ENCODE measurements around the gene ACOT7.

The ACOT7 gene

DNA sequence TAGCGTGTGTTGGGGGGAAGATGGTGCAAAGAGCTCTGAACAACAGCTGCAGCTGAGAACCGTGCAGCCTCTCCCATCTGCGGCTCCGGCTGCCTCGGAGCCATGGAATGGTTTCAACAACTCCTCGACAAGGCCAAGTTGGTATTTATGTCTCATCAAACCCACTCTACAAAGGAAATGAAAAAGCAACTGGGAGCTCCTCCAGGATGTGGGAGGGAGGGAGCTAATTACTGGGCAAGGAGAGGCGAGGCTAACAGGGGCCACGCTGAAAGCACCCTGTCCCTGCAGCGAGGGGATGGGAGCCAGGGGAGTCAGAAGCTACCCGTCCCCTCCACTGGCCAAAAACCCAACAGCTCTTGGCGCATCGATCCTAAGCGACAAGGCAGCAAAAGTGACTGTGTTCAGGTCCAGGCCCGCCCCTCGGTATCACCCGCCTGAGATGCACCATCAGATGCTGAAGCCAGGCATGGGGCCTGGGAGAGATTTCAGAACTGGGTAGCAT lies 63.1 kb downstream of the ACOT7 start:
- Histone ChIP-seq H3K27me3 (ENCODE audit: control insufficient read depth, insufficient read depth, low read length) (no peaks in the 10 kb centered on the region), H3K36me3 (ENCODE audit: insufficient read depth, low read length) (peaks cover 23% of the 10 kb centered on the region), H3K9me3 (replicated peaks; ENCODE audit: low read length) (no peaks in the 10 kb centered on the region), H3K4me2 (ENCODE audit: low read length) (peak overlapping the region; percentile 46), H3K4me1 (ENCODE audit: control insufficient read depth, insufficient read depth, low read length) (peaks cover 29% of the 10 kb centered on the region), H3K4me3 (ENCODE audit: low read length) (no peak overlapping the region), H3K9ac (ENCODE audit: low read depth, low read length) (peak overlapping the region; percentile 48)

DNA sequence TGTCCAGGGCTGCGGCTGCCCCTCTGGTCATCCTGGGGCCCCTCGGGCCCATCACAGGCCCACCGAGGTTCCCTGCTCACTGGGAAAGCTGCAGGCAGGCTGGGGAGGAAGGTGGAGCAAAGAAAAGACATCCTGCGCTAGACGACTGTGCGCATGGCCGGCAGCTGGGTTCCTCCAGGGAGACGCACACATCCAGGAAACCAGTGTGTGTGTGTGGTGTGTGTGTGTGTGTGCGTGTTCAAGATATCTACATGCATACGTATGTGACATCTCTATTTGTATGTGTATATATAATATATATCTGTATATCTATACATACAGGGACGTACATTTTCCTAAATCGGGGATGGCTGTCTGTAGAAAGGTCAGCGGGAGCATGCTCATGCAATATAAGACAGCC lies 63.7 kb downstream of the ACOT7 start:
- H3K4me2 ChIP-seq (ENCODE audit: low read length) = peak overlapping the region; percentile 46
- no peaks in the 10 kb centered on the region for H3K9me3 ChIP-seq (replicated peaks; ENCODE audit: low read length)
- H3K36me3 ChIP-seq (ENCODE audit: insufficient read depth, low read length) = peaks cover 25% of the 10 kb centered on the region
- H3K4me3 ChIP-seq (ENCODE audit: low read length) = no peak overlapping the region
- peaks cover 29% of the 10 kb centered on the region for H3K4me1 ChIP-seq (ENCODE audit: control insufficient read depth, insufficient read depth, low read length)
- H3K27me3 ChIP-seq (ENCODE audit: control insufficient read depth, insufficient read depth, low read length) = no peaks in the 10 kb centered on the region
- H3K9ac ChIP-seq (ENCODE audit: low read depth, low read length) = peak overlapping the region; percentile 48

DNA sequence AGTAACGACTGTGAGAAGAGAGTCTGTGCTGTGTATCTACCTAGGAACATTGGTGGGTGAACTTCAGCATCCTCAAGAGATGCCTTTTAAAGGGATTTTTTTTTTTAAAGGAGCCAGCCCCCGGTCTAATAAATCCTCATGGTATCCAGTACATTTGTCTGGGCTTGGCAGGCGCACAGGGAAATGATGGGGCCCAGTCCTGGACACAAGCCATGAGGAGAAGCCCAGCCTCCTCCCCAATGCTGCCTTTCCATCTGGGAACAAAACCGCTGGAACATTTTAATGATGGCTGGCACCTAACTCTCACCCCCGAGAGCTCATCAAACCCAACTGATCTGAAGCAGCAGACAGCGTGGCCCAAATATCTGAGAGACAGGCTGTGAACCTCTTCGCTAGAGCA lies 64.2 kb downstream of the ACOT7 start:
- peaks cover 25% of the 10 kb centered on the region for H3K36me3 ChIP-seq (ENCODE audit: insufficient read depth, low read length)
- H3K4me1 ChIP-seq (ENCODE audit: control insufficient read depth, insufficient read depth, low read length) = peaks cover 29% of the 10 kb centered on the region
- H3K9ac ChIP-seq (ENCODE audit: low read depth, low read length) = peak overlapping the region; percentile 31
- H3K9me3 ChIP-seq (replicated peaks; ENCODE audit: low read length) = no peaks in the 10 kb centered on the region
- no peaks in the 10 kb centered on the region for H3K27me3 ChIP-seq (ENCODE audit: control insufficient read depth, insufficient read depth, low read length)
- H3K4me2 ChIP-seq (ENCODE audit: low read length) = peak overlapping the region; percentile 6
- no peak overlapping the region for H3K4me3 ChIP-seq (ENCODE audit: low read length)

DNA sequence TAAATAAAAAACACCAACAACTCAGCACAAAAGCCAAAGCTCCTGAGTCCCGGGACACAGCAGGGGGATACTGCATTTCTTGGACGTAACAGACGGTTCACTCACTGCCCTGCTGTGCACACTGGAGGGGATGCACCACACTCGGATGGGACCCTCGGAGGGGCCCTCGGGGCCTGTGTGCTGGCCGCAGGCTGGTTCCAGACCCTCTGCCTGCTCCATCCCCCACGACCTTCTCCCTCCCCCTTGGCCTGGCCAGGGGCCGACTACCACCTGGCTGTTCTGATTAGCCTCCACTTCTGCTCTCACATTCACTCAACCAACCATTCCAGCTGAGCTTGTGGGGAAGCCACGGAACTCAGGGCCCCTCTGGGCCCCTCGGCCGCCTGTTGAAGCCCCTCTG lies 64.9 kb downstream of the ACOT7 start:
- Histone ChIP-seq H3K4me1 (ENCODE audit: control insufficient read depth, insufficient read depth, low read length) (peaks cover 29% of the 10 kb centered on the region), H3K36me3 (ENCODE audit: insufficient read depth, low read length) (peaks cover 21% of the 10 kb centered on the region), H3K27me3 (ENCODE audit: control insufficient read depth, insufficient read depth, low read length) (no peaks in the 10 kb centered on the region), H3K4me3 (ENCODE audit: low read length) (no peak overlapping the region), H3K4me2 (ENCODE audit: low read length) (no peak overlapping the region), H3K9me3 (replicated peaks; ENCODE audit: low read length) (no peaks in the 10 kb centered on the region), H3K9ac (ENCODE audit: low read depth, low read length) (no peak overlapping the region)

DNA sequence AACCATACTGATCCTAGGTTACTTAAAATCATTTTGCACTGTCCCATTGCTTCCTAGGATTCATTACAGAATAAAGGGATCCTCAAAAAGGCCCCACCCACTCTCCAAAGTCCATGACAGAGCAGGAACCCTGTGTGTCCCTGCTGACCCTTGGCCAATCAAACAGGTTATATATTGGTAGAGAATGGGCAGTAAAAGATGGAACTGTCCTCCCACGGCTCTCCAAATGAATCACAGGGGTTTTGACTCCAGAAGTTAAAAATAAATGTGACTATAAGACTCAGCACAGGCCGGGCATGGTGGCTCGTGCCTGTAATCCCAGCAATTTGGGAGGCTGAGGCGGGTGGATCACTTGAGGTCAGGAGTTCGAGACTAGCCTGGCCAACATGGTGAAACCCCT lies 65.5 kb downstream of the ACOT7 start:
- no peak overlapping the region for H3K4me2 ChIP-seq (ENCODE audit: low read length)
- peaks cover 29% of the 10 kb centered on the region for H3K4me1 ChIP-seq (ENCODE audit: control insufficient read depth, insufficient read depth, low read length)
- no peak overlapping the region for H3K4me3 ChIP-seq (ENCODE audit: low read length)
- H3K27me3 ChIP-seq (ENCODE audit: control insufficient read depth, insufficient read depth, low read length) = no peaks in the 10 kb centered on the region
- no peak overlapping the region for H3K9ac ChIP-seq (ENCODE audit: low read depth, low read length)
- no peaks in the 10 kb centered on the region for H3K9me3 ChIP-seq (replicated peaks; ENCODE audit: low read length)
- H3K36me3 ChIP-seq (ENCODE audit: insufficient read depth, low read length) = peaks cover 21% of the 10 kb centered on the region

DNA sequence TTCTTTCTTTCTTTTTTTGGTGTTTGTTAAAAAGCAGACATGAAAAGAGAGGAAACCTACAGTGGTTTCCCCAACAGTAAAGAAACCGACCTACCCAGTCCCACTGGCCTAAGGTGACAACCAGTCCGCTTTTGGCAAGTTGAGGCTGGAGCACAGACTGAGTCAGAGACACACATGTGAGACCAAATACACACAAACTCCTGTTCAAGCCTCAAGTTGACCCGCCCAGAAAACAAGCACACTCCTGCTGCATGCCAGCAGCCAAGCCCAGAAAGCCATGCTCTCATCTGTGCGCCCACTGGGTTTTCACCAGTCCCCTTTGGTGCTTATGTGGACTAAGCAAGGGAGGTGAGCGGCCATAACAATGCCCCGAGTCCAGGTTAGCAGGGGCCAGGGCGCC lies 68.1 kb downstream of the ACOT7 start:
- Histone ChIP-seq H3K9me3 (replicated peaks; ENCODE audit: low read length) (no peaks in the 10 kb centered on the region), H3K27me3 (ENCODE audit: control insufficient read depth, insufficient read depth, low read length) (no peaks in the 10 kb centered on the region), H3K4me2 (ENCODE audit: low read length) (no peak overlapping the region), H3K4me1 (ENCODE audit: control insufficient read depth, insufficient read depth, low read length) (peaks cover 23% of the 10 kb centered on the region), H3K36me3 (ENCODE audit: insufficient read depth, low read length) (peaks cover 24% of the 10 kb centered on the region), H3K4me3 (ENCODE audit: low read length) (no peak overlapping the region), H3K9ac (ENCODE audit: low read depth, low read length) (no peak overlapping the region)

DNA sequence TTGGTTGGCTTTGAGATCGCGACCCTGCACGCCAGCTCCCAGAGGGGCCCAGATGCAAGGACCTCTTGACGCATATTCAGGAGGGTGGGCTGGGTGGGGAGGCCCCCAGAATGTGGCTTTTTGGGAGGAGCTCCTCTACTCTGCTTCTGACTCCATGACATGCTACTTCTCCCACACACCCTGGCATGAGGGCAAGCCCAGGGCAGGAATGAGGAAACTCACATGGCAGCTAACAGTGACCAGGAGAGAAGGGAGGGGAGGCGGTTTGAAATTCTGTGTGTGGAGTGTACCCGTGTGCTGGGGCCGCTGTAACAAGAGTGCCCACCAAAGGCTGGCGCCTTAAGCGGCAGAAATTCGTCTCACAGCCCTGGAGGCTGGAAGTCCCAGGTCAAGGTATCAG lies 71.4 kb downstream of the ACOT7 start:
- Histone ChIP-seq H3K9ac (ENCODE audit: low read depth, low read length) (no peak overlapping the region), H3K27me3 (ENCODE audit: control insufficient read depth, insufficient read depth, low read length) (no peaks in the 10 kb centered on the region), H3K9me3 (replicated peaks; ENCODE audit: low read length) (no peaks in the 10 kb centered on the region), H3K4me2 (ENCODE audit: low read length) (no peak overlapping the region), H3K4me3 (ENCODE audit: low read length) (no peak overlapping the region), H3K36me3 (ENCODE audit: insufficient read depth, low read length) (peaks cover 28% of the 10 kb centered on the region), H3K4me1 (ENCODE audit: control insufficient read depth, insufficient read depth, low read length) (peaks cover 4% of the 10 kb centered on the region)

DNA sequence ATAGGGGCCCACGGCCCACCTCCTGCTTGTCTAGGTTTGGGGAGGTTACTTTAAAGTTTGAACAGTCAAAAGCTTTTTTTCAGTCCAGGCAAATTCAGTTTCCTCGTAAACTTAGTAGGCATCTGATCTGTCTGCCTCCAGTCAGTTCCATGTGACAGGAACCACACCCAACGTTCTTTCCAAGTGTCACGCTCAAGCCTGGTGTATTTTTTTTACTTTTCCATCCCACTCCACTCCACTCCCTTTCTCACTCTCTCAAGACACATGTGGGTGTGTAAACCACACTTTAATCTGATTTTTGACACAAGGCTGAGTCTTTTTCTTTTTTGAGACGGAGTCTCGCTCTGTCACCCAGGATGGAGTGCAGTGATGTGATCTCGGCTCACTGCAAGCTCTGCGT lies 72.4 kb downstream of the ACOT7 start:
- Histone ChIP-seq H3K9ac (ENCODE audit: low read depth, low read length) (no peak overlapping the region), H3K4me2 (ENCODE audit: low read length) (no peak overlapping the region), H3K4me1 (ENCODE audit: control insufficient read depth, insufficient read depth, low read length) (peaks cover 14% of the 10 kb centered on the region), H3K27me3 (ENCODE audit: control insufficient read depth, insufficient read depth, low read length) (no peaks in the 10 kb centered on the region), H3K4me3 (ENCODE audit: low read length) (no peak overlapping the region), H3K9me3 (replicated peaks; ENCODE audit: low read length) (no peaks in the 10 kb centered on the region), H3K36me3 (ENCODE audit: insufficient read depth, low read length) (peaks cover 23% of the 10 kb centered on the region)

DNA sequence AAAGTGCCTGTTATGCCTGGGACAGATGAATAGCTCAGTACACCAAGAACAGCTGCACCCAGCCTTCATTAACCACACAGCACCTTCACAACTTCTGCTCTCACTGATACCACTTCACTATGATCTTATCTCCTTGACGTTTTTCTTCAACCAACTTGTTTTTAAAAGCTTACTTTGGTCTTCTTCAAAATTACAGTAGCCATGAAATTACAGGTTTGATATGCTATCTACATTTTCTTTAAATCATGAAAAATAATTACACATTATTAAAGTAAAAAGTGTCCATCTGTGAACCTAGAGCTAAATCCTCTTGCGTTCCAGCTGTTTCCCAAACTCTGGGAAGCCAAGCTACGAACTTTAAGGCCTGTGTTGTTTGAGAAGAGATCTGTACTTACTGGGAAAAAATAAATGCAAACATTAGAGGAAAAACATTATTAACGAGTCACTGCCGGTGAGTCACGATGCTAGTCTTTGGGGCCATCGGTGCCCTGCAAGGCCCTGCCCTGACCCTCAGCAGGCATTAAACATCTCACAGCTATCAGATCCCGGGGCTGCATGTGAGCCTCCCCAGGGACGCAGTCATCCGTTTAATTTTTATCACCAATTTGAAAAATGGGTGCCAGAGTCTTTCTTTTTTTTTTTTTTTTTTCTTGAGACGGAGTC lies 76.3 kb downstream of the ACOT7 start:
- Histone ChIP-seq H3K9ac (ENCODE audit: low read depth, low read length) (peak overlapping the region; percentile 62), H3K4me3 (ENCODE audit: low read length) (no peak overlapping the region), H3K4me1 (ENCODE audit: control insufficient read depth, insufficient read depth, low read length) (peaks cover 17% of the 10 kb centered on the region), H3K9me3 (replicated peaks; ENCODE audit: low read length) (no peaks in the 10 kb centered on the region), H3K4me2 (ENCODE audit: low read length) (peak overlapping the region; percentile 59), H3K36me3 (ENCODE audit: insufficient read depth, low read length) (peaks cover 22% of the 10 kb centered on the region), H3K27me3 (ENCODE audit: control insufficient read depth, insufficient read depth, low read length) (no peaks in the 10 kb centered on the region)

DNA sequence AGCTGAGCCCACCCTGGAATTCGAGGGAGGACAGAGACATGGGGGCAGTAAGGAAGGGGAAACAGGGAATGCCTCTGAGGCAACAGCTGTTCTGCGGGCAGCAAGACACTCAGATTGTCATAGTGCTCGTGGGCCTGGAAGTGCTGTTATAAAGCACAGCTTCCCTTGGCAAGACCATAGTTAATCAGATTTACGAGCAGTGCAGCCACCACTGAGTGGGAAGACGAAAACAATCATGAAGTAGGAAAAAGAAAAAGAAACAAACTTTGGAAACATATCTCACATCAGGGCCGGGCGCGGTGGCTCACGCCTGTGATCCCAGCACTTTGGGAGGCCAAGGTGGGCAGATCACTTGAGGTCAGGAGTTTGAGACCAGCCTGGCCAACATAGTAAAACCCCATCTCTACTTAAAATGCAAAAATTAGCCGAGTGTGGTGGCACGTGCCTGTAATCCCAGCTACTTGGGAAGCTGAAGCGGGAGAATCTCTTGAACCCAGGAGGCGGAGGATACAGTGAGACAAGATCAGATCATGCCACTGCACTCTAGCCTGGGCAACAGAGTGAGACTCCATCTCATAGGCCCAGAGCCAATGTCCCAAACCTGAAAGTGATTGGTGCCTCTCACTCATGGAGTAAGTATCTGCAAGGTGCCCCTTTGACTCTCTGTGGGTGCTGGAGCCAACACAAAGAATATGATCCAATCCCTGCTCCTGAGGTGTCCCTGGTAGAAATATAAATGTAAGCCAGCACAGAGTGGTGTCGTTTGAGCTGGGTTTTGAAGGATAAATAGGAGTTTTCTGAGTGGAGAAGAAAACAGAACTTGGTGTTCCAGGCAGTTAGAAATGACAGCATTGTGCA lies 77.1 kb downstream of the ACOT7 start:
- peaks cover 22% of the 10 kb centered on the region for H3K36me3 ChIP-seq (ENCODE audit: insufficient read depth, low read length)
- H3K4me2 ChIP-seq (ENCODE audit: low read length) = peak overlapping the region; percentile 59
- no peaks in the 10 kb centered on the region for H3K27me3 ChIP-seq (ENCODE audit: control insufficient read depth, insufficient read depth, low read length)

DNA sequence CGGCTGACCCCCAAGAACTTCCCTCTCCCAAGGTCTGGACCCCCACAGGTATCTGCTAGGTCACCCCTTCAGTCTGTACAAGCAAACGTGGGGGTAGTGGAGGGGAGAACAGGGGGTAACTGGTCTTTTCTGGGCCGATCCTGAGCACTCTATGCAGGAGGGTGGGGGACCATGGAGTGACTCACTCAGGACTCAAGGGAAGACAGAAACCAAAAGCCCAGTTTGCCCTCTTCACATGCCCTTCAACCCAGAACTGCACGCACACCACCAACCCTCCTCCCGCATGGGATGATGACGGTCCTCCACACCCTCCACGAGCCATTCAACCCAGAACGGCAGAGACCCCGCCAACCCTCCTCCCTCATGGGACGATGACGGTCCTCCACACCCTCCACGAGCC lies 79.1 kb downstream of the ACOT7 start:
- peaks cover 21% of the 10 kb centered on the region for H3K36me3 ChIP-seq (ENCODE audit: insufficient read depth, low read length)
- H3K9ac ChIP-seq (ENCODE audit: low read depth, low read length) = no peak overlapping the region
- no peaks in the 10 kb centered on the region for H3K27me3 ChIP-seq (ENCODE audit: control insufficient read depth, insufficient read depth, low read length)
- no peak overlapping the region for H3K4me2 ChIP-seq (ENCODE audit: low read length)
- H3K9me3 ChIP-seq (replicated peaks; ENCODE audit: low read length) = no peaks in the 10 kb centered on the region
- no peak overlapping the region for H3K4me3 ChIP-seq (ENCODE audit: low read length)
- peaks cover 17% of the 10 kb centered on the region for H3K4me1 ChIP-seq (ENCODE audit: control insufficient read depth, insufficient read depth, low read length)

More for the DNA sequence above, 77.1 kb downstream of the ACOT7 start:
- Histone ChIP-seq H3K9ac (ENCODE audit: low read depth, low read length) (peak overlapping the region; percentile 62), H3K9me3 (replicated peaks; ENCODE audit: low read length) (no peaks in the 10 kb centered on the region), H3K4me1 (ENCODE audit: control insufficient read depth, insufficient read depth, low read length) (peaks cover 17% of the 10 kb centered on the region), H3K4me3 (ENCODE audit: low read length) (no peak overlapping the region)

Measured in skeletal muscle satellite cell (primary cell).